ENCODE measurements around the gene ANKS1B. TPM values are rescaled to one million over a fixed set of nuclear protein-coding genes. Genes with fewer than 3 reads are reported as not detected.

The ANKS1B gene
- total RNA-seq, 1 donor from 2014 or later, result 2.4 TPM

- TF ChIP-seq EZH2 (IDR thresholded peaks at IDR 0.05; ENCODE audit: insufficient read depth, low read length), result no peak
- no peak for TF ChIP-seq CTCF (IDR thresholded peaks at IDR 0.05; ENCODE audit: insufficient read depth, low read depth, low read length)
- no peak for FAIRE-seq
- no peak overlapping the region for H3K4me3 ChIP-seq (ENCODE audit: insufficient read depth, low read depth, low read length)
- H3K27ac Mint-ChIP-seq (ENCODE audit: unreplicated experiment), result no peak overlapping the region
- H3K4me3 Mint-ChIP-seq (ENCODE audit: unreplicated experiment), result no peak overlapping the region
- H3K79me2 ChIP-seq (ENCODE audit: insufficient read depth, low read length), result no peaks in the 10 kb centered on the region
- DNase-seq (ENCODE audit: low read depth), result no peak
- no peak overlapping the region for H3K4me2 ChIP-seq (ENCODE audit: low read length)
- H3K27me3 ChIP-seq (ENCODE audit: insufficient read depth, low read length), result no peaks in the 10 kb centered on the region
- H3K4me1 ChIP-seq (ENCODE audit: insufficient read depth, low read length), result no peaks in the 10 kb centered on the region
- H4K20me1 ChIP-seq (ENCODE audit: insufficient read depth, low read length), result no peaks in the 10 kb centered on the region
- no peak overlapping the region for H3K27ac ChIP-seq (ENCODE audit: low read depth, low read length)
- H3K36me3 ChIP-seq (ENCODE audit: insufficient read depth, low read length), result no peaks in the 10 kb centered on the region
- no peaks in the 10 kb centered on the region for H3K36me3 Mint-ChIP-seq (ENCODE audit: low read depth, unreplicated experiment)
- H3K9me3 ChIP-seq (ENCODE audit: insufficient read depth, low read depth, low read length), result no peaks in the 10 kb centered on the region
- H3K9me3 Mint-ChIP-seq (ENCODE audit: unreplicated experiment), result no peaks in the 10 kb centered on the region
- no peak overlapping the region for H2AFZ ChIP-seq (ENCODE audit: low read depth, low read length)
- H3K27me3 Mint-ChIP-seq (ENCODE audit: low read depth, unreplicated experiment), result no peaks in the 10 kb centered on the region
- no peak overlapping the region for H3K9ac ChIP-seq (ENCODE audit: low read length)
- H3K4me1 Mint-ChIP-seq (ENCODE audit: low read depth, unreplicated experiment), result no peaks in the 10 kb centered on the region
Observed at GRCh38 chr12:99769396-99769980, 215.2 kb downstream of the ANKS1B start.

- FAIRE-seq (no peak), DNase-seq (ENCODE audit: low read depth) (no peak)
- H3K27me3 ChIP-seq (ENCODE audit: insufficient read depth, low read length), result no peaks in the 10 kb centered on the region
- Mint-ChIP-seq H3K4me1 (ENCODE audit: low read depth, unreplicated experiment) (no peaks in the 10 kb centered on the region), H3K27me3 (ENCODE audit: low read depth, unreplicated experiment) (no peaks in the 10 kb centered on the region), H3K36me3 (ENCODE audit: low read depth, unreplicated experiment) (no peaks in the 10 kb centered on the region), H3K9me3 (ENCODE audit: unreplicated experiment) (no peaks in the 10 kb centered on the region), H3K27ac (ENCODE audit: unreplicated experiment) (no peak overlapping the region), H3K4me3 (ENCODE audit: unreplicated experiment) (no peak overlapping the region)
- no peak overlapping the region for H3K9ac ChIP-seq (ENCODE audit: low read length)
- no peaks in the 10 kb centered on the region for H4K20me1 ChIP-seq (ENCODE audit: insufficient read depth, low read length)
- no peaks in the 10 kb centered on the region for H3K4me1 ChIP-seq (ENCODE audit: insufficient read depth, low read length)
- H2AFZ ChIP-seq (ENCODE audit: low read depth, low read length), result no peak overlapping the region
- no peak overlapping the region for H3K27ac ChIP-seq (ENCODE audit: low read depth, low read length)
- H3K4me2 ChIP-seq (ENCODE audit: low read length), result no peak overlapping the region
- H3K79me2 ChIP-seq (ENCODE audit: insufficient read depth, low read length), result no peaks in the 10 kb centered on the region
- TF ChIP-seq CTCF (IDR thresholded peaks at IDR 0.05; ENCODE audit: insufficient read depth, low read depth, low read length) (no peak), EZH2 (IDR thresholded peaks at IDR 0.05; ENCODE audit: insufficient read depth, low read length) (no peak)
- H3K4me3 ChIP-seq (ENCODE audit: insufficient read depth, low read depth, low read length), result no peak overlapping the region
- H3K36me3 ChIP-seq (ENCODE audit: insufficient read depth, low read length), result no peaks in the 10 kb centered on the region
- H3K9me3 ChIP-seq (ENCODE audit: insufficient read depth, low read depth, low read length), result no peaks in the 10 kb centered on the region
Observed at GRCh38 chr12:99768758-99769157, 216.0 kb downstream of the ANKS1B start.

- H2AFZ ChIP-seq (ENCODE audit: low read depth, low read length), result no peak overlapping the region
- no peak overlapping the region for H3K4me2 ChIP-seq (ENCODE audit: low read length)
Observed at GRCh38 chr12:99767809-99768208, 216.9 kb downstream of the ANKS1B start.

More at GRCh38 chr12:99767809-99768208, 216.9 kb downstream of the ANKS1B start:
- Mint-ChIP-seq H3K36me3 (ENCODE audit: low read depth, unreplicated experiment) (no peaks in the 10 kb centered on the region), H3K4me1 (ENCODE audit: low read depth, unreplicated experiment) (no peaks in the 10 kb centered on the region), H3K4me3 (ENCODE audit: unreplicated experiment) (no peak overlapping the region), H3K27ac (ENCODE audit: unreplicated experiment) (no peak overlapping the region), H3K9me3 (ENCODE audit: unreplicated experiment) (no peaks in the 10 kb centered on the region), H3K27me3 (ENCODE audit: low read depth, unreplicated experiment) (no peaks in the 10 kb centered on the region)
- DNase-seq (ENCODE audit: low read depth) (peak; percentile 1), FAIRE-seq (no peak)
- Histone ChIP-seq H3K79me2 (ENCODE audit: insufficient read depth, low read length) (no peaks in the 10 kb centered on the region), H3K9ac (ENCODE audit: low read length) (no peak overlapping the region), H3K4me3 (ENCODE audit: insufficient read depth, low read depth, low read length) (no peak overlapping the region), H4K20me1 (ENCODE audit: insufficient read depth, low read length) (no peaks in the 10 kb centered on the region), H3K36me3 (ENCODE audit: insufficient read depth, low read length) (no peaks in the 10 kb centered on the region), H3K27ac (ENCODE audit: low read depth, low read length) (no peak overlapping the region), H3K27me3 (ENCODE audit: insufficient read depth, low read length) (no peaks in the 10 kb centered on the region), H3K4me1 (ENCODE audit: insufficient read depth, low read length) (no peaks in the 10 kb centered on the region), H3K9me3 (ENCODE audit: insufficient read depth, low read depth, low read length) (no peaks in the 10 kb centered on the region)
- TF ChIP-seq EZH2 (IDR thresholded peaks at IDR 0.05; ENCODE audit: insufficient read depth, low read length) (no peak), CTCF (IDR thresholded peaks at IDR 0.05; ENCODE audit: insufficient read depth, low read depth, low read length) (peak; percentile 24)
